Suprapubic skin (tissue), 3 donors: Measurements from ENCODE around the gene KRTAP21-3.

Experiments used
- POLR2AphosphoS5 ChIP-seq, 3 donors: sonication (generic); formaldehyde crosslinking; IDR thresholded peaks; one replicate each; pipeline ENCODE4 v1.6.1; 2017; ENCODE audit warnings: antibody characterized with exemption in 3 of 3
- TF ChIP-seq, protein P1 (sequence below), 2 donors: fragments of 200-600 bp in 1 of 2; fragments of 450-650 bp in 1 of 2; sonication (generic) in 1 of 2; IDR thresholded peaks; one replicate each; pipeline ENCODE4 v1.5.1; 2016 to 2019; ENCODE audit warnings: antibody characterized with exemption in 2 of 2, mild to moderate bottlenecking in 1 of 2, moderate library complexity in 1 of 2

DNA sequence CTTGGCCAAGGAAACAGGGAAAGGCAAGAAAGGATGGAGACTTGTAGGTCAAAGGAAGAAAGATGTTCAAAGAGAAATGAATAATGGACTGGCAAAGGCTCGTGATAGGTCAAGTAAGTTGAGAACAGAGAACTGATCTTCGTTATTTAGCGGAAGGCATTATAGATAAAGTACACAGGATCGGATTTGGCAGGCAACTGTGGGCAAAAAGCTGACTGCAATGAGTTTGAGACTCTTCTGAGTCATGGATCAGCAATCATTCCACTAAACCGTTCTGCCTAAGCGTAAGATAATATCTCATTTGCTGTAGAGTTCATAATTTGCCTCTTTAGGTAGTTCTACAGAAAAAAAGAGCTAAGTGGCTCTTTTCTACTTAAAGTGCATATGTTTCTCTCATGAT lies 34.1 kb downstream of the KRTAP21-3 start:
- TF ChIP-seq, protein P1, sequence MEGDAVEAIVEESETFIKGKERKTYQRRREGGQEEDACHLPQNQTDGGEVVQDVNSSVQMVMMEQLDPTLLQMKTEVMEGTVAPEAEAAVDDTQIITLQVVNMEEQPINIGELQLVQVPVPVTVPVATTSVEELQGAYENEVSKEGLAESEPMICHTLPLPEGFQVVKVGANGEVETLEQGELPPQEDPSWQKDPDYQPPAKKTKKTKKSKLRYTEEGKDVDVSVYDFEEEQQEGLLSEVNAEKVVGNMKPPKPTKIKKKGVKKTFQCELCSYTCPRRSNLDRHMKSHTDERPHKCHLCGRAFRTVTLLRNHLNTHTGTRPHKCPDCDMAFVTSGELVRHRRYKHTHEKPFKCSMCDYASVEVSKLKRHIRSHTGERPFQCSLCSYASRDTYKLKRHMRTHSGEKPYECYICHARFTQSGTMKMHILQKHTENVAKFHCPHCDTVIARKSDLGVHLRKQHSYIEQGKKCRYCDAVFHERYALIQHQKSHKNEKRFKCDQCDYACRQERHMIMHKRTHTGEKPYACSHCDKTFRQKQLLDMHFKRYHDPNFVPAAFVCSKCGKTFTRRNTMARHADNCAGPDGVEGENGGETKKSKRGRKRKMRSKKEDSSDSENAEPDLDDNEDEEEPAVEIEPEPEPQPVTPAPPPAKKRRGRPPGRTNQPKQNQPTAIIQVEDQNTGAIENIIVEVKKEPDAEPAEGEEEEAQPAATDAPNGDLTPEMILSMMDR (IDR thresholded peaks at IDR 0.05): no peak
- no peak for TF ChIP-seq POLR2AphosphoS5 (IDR thresholded peaks at IDR 0.05)
